Measurements from ENCODE around the gene LIMCH1.

LIMCH1 gene

GRCh38 chr4:41692717-41693345 is 154.9 kb downstream of the LIMCH1 start:
- no peak overlapping the region for H3K4me3 ChIP-seq (ENCODE audit: low read depth, low read length)
- peak; percentile 78 for DNase-seq (ENCODE audit: low read depth)
- peak; percentile 99 for TF ChIP-seq CTCF (conservative IDR thresholded peaks at IDR 0.05; ENCODE audit: low read depth, low read length)

- DNase-seq (ENCODE audit: low read depth), result peak; percentile 72
- H3K4me3 ChIP-seq (ENCODE audit: low read depth, low read length), result no peak overlapping the region
- peak; percentile 71 for TF ChIP-seq CTCF (conservative IDR thresholded peaks at IDR 0.05; ENCODE audit: low read depth, low read length)
Measured at GRCh38 chr4:41693629-41694028, 155.7 kb downstream of the LIMCH1 start.

GRCh38 chr4:41696131-41696530 is 158.2 kb downstream of the LIMCH1 start:
- DNase-seq (ENCODE audit: low read depth), result no peak
- no peak for TF ChIP-seq CTCF (conservative IDR thresholded peaks at IDR 0.05; ENCODE audit: low read depth, low read length)
- no peak overlapping the region for H3K4me3 ChIP-seq (ENCODE audit: low read depth, low read length)

GRCh38 chr4:41696763-41697162 is 158.8 kb downstream of the LIMCH1 start:
- H3K4me3 ChIP-seq (ENCODE audit: low read depth, low read length), result no peak overlapping the region
- TF ChIP-seq CTCF (conservative IDR thresholded peaks at IDR 0.05; ENCODE audit: low read depth, low read length), result no peak
- DNase-seq (ENCODE audit: low read depth), result no peak

GRCh38 chr4:41701983-41702382 is 164.0 kb downstream of the LIMCH1 start:
- TF ChIP-seq CTCF (conservative IDR thresholded peaks at IDR 0.05; ENCODE audit: low read depth, low read length), result no peak
- DNase-seq (ENCODE audit: low read depth), result no peak
- no peak overlapping the region for H3K4me3 ChIP-seq (ENCODE audit: low read depth, low read length)

GRCh38 chr4:41702770-41703169 is 164.8 kb downstream of the LIMCH1 start:
- H3K4me3 ChIP-seq (ENCODE audit: low read depth, low read length), result no peak overlapping the region
- no peak for TF ChIP-seq CTCF (conservative IDR thresholded peaks at IDR 0.05; ENCODE audit: low read depth, low read length)
- DNase-seq (ENCODE audit: low read depth), result no peak

- no peak for DNase-seq (ENCODE audit: low read depth)
- no peak overlapping the region for H3K4me3 ChIP-seq (ENCODE audit: low read depth, low read length)
- TF ChIP-seq CTCF (conservative IDR thresholded peaks at IDR 0.05; ENCODE audit: low read depth, low read length), result no peak
Measured at GRCh38 chr4:41703785-41704184, 165.8 kb downstream of the LIMCH1 start.
